Measurements from ENCODE around the gene BOK. TPM values are rescaled to one million over a fixed set of nuclear protein-coding genes. Genes with fewer than 3 reads are reported as not detected.

The BOK gene
- total and polyA plus RNA-seq, 10 of the 15 experiments (the other 5 are each of a cell fraction or from before 2014, with no cell fraction given) = 0.04 to 0.15 (median 0.12) TPM; not detected in 7

DNA sequence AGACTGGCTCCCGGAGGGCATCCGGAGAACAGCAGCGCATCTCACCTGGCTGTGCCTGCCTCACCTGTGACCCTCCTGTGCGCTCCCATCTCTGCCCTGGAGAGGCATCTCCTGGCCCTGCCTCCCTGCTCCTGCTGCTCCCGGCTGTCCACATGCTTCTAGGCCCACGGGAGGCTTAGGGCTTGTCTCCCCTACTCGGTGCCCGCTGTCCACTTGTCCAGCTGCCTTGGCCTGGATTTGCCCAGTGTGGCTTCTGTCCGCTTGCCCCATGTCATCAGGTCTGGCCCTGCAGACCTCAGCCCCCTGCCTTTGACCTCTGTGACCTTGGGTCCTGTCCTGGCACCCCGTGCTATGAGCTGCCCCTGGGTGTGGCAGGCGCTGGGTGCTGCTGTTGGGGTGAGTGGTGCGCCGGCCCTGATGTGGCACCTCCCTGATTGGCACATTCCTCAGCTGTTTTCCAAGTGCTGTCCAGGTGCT, 4.5 kb downstream of the BOK start (continued):
- no peak for TF ChIP-seq NFXL1 (IDR thresholded peaks at IDR 0.05; ENCODE audit: borderline replicate concordance)

- ChIA-PET CTCF (no interaction called here), RAD21 (ENCODE audit: unreplicated experiment) (no interaction called here), SMC1A (ENCODE audit: uncharacterized antibody, unreplicated experiment) (no interaction called here), POLR2A (no interaction called here)
- Histone ChIP-seq H3K36me3 (ENCODE audit: control insufficient read depth in 2 of 2, insufficient read depth in 2 of 2, low read length in 1 of 2) (no peaks in the 10 kb centered on the region), H3K79me2 (ENCODE audit: control insufficient read depth, insufficient read depth, low read length) (no peaks in the 10 kb centered on the region), H3K9ac (ENCODE audit: control insufficient read depth, insufficient read depth, low read length) (no peak overlapping the region), H3K4me3 (no peak overlapping the region), H3K4me2 (ENCODE audit: control insufficient read depth, insufficient read depth) (no peak overlapping the region), H3K27me3 (replicated peaks in 1 of 2; ENCODE audit: control insufficient read depth in 2 of 2, insufficient read depth in 2 of 2, low read length in 1 of 2) (no peaks in the 10 kb centered on the region; a peak in 1 of 4 replicates), H3K9me3 (replicated peaks; ENCODE audit: control insufficient read depth, insufficient read depth, low read length) (no peaks in the 10 kb centered on the region), H4K20me1 (ENCODE audit: control insufficient read depth, insufficient read depth) (no peaks in the 10 kb centered on the region), H3K4me1 (ENCODE audit: control insufficient read depth, insufficient read depth, low read length) (no peaks in the 10 kb centered on the region), H3K27ac (ENCODE audit: control insufficient read depth, insufficient read depth) (no peak overlapping the region), H2AFZ (ENCODE audit: control insufficient read depth, low read depth, low read length) (no peak overlapping the region)
- ATAC-seq = no peak
- DNase-seq (ENCODE audit: low read depth, low spot score) = no peak
- no peak for FAIRE-seq
- in situ Hi-C loops (cut with MboI) = no loop called here
- intact Hi-C loops (cut with micrococcal nuclease; ENCODE audit: unreplicated experiment) = no loop called here
- 31% methylated on average over 10 of the region's 10 CpGs for WGBS (ENCODE audit: insufficient coverage, insufficient replicate concordance, low lambda C conversion rate, missing lambda C conversion rate)
- BruUV-seq (replicated peaks) = no TSS peak
- TF ChIP-seq PML (IDR thresholded peaks at IDR 0.05; ENCODE audit: low read length) (no peak), SKIL (IDR thresholded peaks at IDR 0.05; ENCODE audit: low read depth, poor library complexity, severe bottlenecking) (no peak), CTCF (IDR thresholded peaks at IDR 0.05 in 2 of 3, conservative IDR thresholded peaks at IDR 0.05 in 1 of 3; ENCODE audit: control insufficient read depth in 2 of 3, extremely low read depth in 1 of 3, insufficient read depth in 1 of 3, low read depth in 3 of 3, low read length in 3 of 3) (no peak), MEF2A (IDR thresholded peaks at IDR 0.05; ENCODE audit: insufficient read depth, low read depth, low read length) (no peak), SUZ12 (IDR thresholded peaks at IDR 0.05; ENCODE audit: unreplicated experiment) (no peak), KDM1A (IDR thresholded peaks at IDR 0.05; ENCODE audit: borderline replicate concordance) (no peak), NRF1 (conservative IDR thresholded peaks at IDR 0.05; ENCODE audit: low read depth, low read length) (no peak), CHD2 (IDR thresholded peaks at IDR 0.05; ENCODE audit: borderline replicate concordance, low read depth, low read length) (no peak)
- TF ChIP-seq, protein P1, sequence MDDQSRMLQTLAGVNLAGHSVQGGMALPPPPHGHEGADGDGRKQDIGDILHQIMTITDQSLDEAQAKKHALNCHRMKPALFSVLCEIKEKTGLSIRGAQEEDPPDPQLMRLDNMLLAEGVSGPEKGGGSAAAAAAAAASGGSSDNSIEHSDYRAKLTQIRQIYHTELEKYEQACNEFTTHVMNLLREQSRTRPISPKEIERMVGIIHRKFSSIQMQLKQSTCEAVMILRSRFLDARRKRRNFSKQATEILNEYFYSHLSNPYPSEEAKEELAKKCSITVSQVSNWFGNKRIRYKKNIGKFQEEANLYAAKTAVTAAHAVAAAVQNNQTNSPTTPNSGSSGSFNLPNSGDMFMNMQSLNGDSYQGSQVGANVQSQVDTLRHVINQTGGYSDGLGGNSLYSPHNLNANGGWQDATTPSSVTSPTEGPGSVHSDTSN (IDR thresholded peaks at IDR 0.05; ENCODE audit: insufficient replicate concordance, low read depth, low read length) = no peak
- TF ChIP-seq, protein P2, sequence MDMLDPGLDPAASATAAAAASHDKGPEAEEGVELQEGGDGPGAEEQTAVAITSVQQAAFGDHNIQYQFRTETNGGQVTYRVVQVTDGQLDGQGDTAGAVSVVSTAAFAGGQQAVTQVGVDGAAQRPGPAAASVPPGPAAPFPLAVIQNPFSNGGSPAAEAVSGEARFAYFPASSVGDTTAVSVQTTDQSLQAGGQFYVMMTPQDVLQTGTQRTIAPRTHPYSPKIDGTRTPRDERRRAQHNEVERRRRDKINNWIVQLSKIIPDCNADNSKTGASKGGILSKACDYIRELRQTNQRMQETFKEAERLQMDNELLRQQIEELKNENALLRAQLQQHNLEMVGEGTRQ (IDR thresholded peaks at IDR 0.05; ENCODE audit: borderline replicate concordance, low read depth, low read length) = no peak
These were observed 5.0 kb downstream of the BOK start for GRCh38 chr2:241563571-241563980.

All from GM12878 (cell line).